Natural killer cell (primary cell): ENCODE data around the gene RIPOR2. TPM values are rescaled to one million over a fixed set of nuclear protein-coding genes. Genes with fewer than 3 reads are reported as not detected.
A peak's percentile ranks its signal among the peaks of the same experiment; 100 is the strongest.

Experiments
- ATAC-seq, 3 donors: fragments of 150-1000 bp in 2 of 3; fragments of 200-7000 bp in 1 of 3; cut with Tn5 transposase; 1 replicate in 1 of 3; 2 replicates in 2 of 3; pipeline ENCODE4 v1.10.0; 2021; ENCODE audit warnings: mild to moderate bottlenecking in 2 of 3, moderate library complexity in 2 of 3
- DNase-seq, 2 donors: peaks; one replicate each; pipeline versions ENCODE4 v3.0.0 to v3.0.0-alpha.2; 2013 to 2021; ENCODE audit warnings: mixed read lengths in 1 of 2
- H3K27ac ChIP-seq: one replicate; pipeline ENCODE4 v1.5.1; 2013; ENCODE audit warnings: mild to moderate bottlenecking, low read length
- H3K27me3 ChIP-seq: one replicate; pipeline ENCODE4 v1.6.1; 2013; ENCODE audit warnings: low read length; ENCODE audit not compliant: control insufficient read depth, insufficient read depth
- H3K36me3 ChIP-seq: one replicate; pipeline ENCODE4 v1.6.1; 2013; ENCODE audit warnings: low read length; ENCODE audit not compliant: control insufficient read depth, insufficient read depth
- H3K4me1 ChIP-seq: one replicate; pipeline ENCODE4 v1.6.1; 2013; ENCODE audit warnings: low read length; ENCODE audit not compliant: control insufficient read depth, insufficient read depth
- H3K4me3 ChIP-seq: one replicate; pipeline ENCODE4 v1.5.1; 2013; ENCODE audit warnings: low read length
- H3K9me3 ChIP-seq: one replicate; pipeline ENCODE4 v1.6.1; 2013; ENCODE audit warnings: low read length; ENCODE audit not compliant: control insufficient read depth, insufficient read depth
- H3K27ac Mint-ChIP-seq, 2 donors: one replicate each; pipeline ENCODE4 v1.8.0; 2022; ENCODE audit warnings: mild to moderate bottlenecking in 2 of 2, mixed read lengths in 2 of 2, moderate library complexity in 1 of 2
- H3K27me3 Mint-ChIP-seq, 2 donors: one replicate each; pipeline ENCODE4 v1.8.0; 2022; ENCODE audit warnings: low read depth in 2 of 2, mixed read lengths in 2 of 2
- H3K36me3 Mint-ChIP-seq: one replicate; pipeline ENCODE4 v1.8.0; 2022; ENCODE audit warnings: mixed read lengths
- H3K4me1 Mint-ChIP-seq, 2 donors: one replicate each; pipeline ENCODE4 v1.8.0; 2022; ENCODE audit warnings: mixed read lengths in 2 of 2
- H3K4me3 Mint-ChIP-seq: one replicate; pipeline ENCODE4 v1.8.0; 2022; ENCODE audit warnings: mild to moderate bottlenecking, moderate library complexity, mixed read lengths
- H3K9me3 Mint-ChIP-seq, 2 donors: one replicate each; pipeline ENCODE4 v1.8.0; 2022; ENCODE audit warnings: mixed read lengths in 2 of 2
- CTCF ChIP-seq: fragments of 200-600 bp; IDR thresholded peaks from one replicate; pipeline ENCODE4 v1.8.0; 2022; ENCODE audit warnings: antibody characterized with exemption
- WGBS: methylation state at CpG from one replicate; pipeline ENCODE4 v1.1.7; 2013; ENCODE audit warnings: missing lambda C conversion rate; ENCODE audit not compliant: insufficient coverage; 5-methylcytosine and 5-hydroxymethylcytosine counted together
- intact Hi-C: fragments of 100-400 bp; cut with micrococcal nuclease; formaldehyde crosslinking; loops from one replicate; pipeline ENCODE4 v1.14.2; 2022
- total RNA-seq, 4 donors: library from RNA; stranded (reverse); fragments of 120-200 nt in 1 of 4; gene quantifications; one replicate each; pipeline versions ENCODE4 v1.2.3 to v1.2.4, GENCODE V29; 2013 to 2022

Gene RIPOR2
- total RNA-seq, 3 donors from 2014 or later (not counting 1 experiment from before 2014, with no cell fraction given) = 234 to 312 (median 299) TPM

- peak in 1 of 3 donors; percentile 25 for ATAC-seq
- Histone ChIP-seq H3K4me3 (no peak overlapping the region), H3K4me1 (peaks cover 72% of the 10 kb centered on the region), H3K27me3 (no peaks in the 10 kb centered on the region), H3K36me3 (peaks cover 39% of the 10 kb centered on the region), H3K9me3 (no peaks in the 10 kb centered on the region), H3K27ac (peak overlapping the region; percentile 12)
- WGBS = 54% methylated on average over 2 of the region's 2 CpGs
- H3K27me3 Mint-ChIP-seq = no peaks in the 10 kb centered on the region
- TF ChIP-seq CTCF = no peak
- H3K36me3 Mint-ChIP-seq = no peaks in the 10 kb centered on the region
- peaks cover 83 to 84% of the 10 kb centered on the region in 2 donors for H3K4me1 Mint-ChIP-seq
- peaks cover 4 to 7% of the 10 kb centered on the region in 2 donors for H3K9me3 Mint-ChIP-seq
- peak overlapping the region; percentile 71 to 89 for H3K27ac Mint-ChIP-seq
- DNase-seq = peak in 1 of 2 donors; percentile 56
- peak overlapping the region; percentile 85 for H3K4me3 Mint-ChIP-seq
- intact Hi-C loops = loop anchor here (5.0 kb wide), 1 partner anchor 38 kb away; no protein-coding TSS in a partner anchor
Measured at GRCh38 chr6:24924580-24925356, 11.0 kb downstream of the RIPOR2 start.

- Mint-ChIP-seq H3K4me1 (peaks cover 84% of the 10 kb centered on the region in 2 donors), H3K27me3 (no peaks in the 10 kb centered on the region), H3K9me3 (peaks cover 4 to 7% of the 10 kb centered on the region in 2 donors), H3K4me3 (peak overlapping the region; percentile 64), H3K27ac (peak overlapping the region; percentile 71 to 89), H3K36me3 (no peaks in the 10 kb centered on the region)
- H3K4me1 ChIP-seq = peaks cover 73% of the 10 kb centered on the region
- no peak overlapping the region for H3K4me3 ChIP-seq
- intact Hi-C loops = no loop called here
- peak; percentile 17 to 42 (median 37) for ATAC-seq
- TF ChIP-seq CTCF = no peak
- peak in 1 of 2 donors; percentile 39 for DNase-seq
- H3K9me3 ChIP-seq = no peaks in the 10 kb centered on the region
- peak overlapping the region; percentile 12 for H3K27ac ChIP-seq
- WGBS = 52% methylated on average over 8 of the region's 8 CpGs
- peaks cover 40% of the 10 kb centered on the region for H3K36me3 ChIP-seq
- no peaks in the 10 kb centered on the region for H3K27me3 ChIP-seq
Measured at GRCh38 chr6:24923885-24924401, 11.8 kb downstream of the RIPOR2 start.

- WGBS = 17% methylated on average over 1 of the region's 2 CpGs
- peak overlapping the region; percentile 54 for H3K27ac ChIP-seq
- Mint-ChIP-seq H3K4me1 (peaks cover 86 to 88% of the 10 kb centered on the region in 2 donors), H3K27ac (peak overlapping the region; percentile 89 to 93), H3K9me3 (peaks cover 4 to 7% of the 10 kb centered on the region in 2 donors), H3K27me3 (no peaks in the 10 kb centered on the region), H3K36me3 (no peaks in the 10 kb centered on the region), H3K4me3 (peak overlapping the region; percentile 76)
- peaks cover 81% of the 10 kb centered on the region for H3K4me1 ChIP-seq
- H3K9me3 ChIP-seq = no peaks in the 10 kb centered on the region
- no peaks in the 10 kb centered on the region for H3K27me3 ChIP-seq
- intact Hi-C loops = no loop called here
- no peak for TF ChIP-seq CTCF
- ATAC-seq (no peak), DNase-seq (no peak)
- H3K4me3 ChIP-seq = no peak overlapping the region
- H3K36me3 ChIP-seq = peaks cover 32% of the 10 kb centered on the region
Measured at GRCh38 chr6:24922814-24923213, 12.9 kb downstream of the RIPOR2 start.
